H1 (cell line): ENCODE results near the gene PRADC1. TPM values are rescaled to one million over a fixed set of nuclear protein-coding genes. Genes with fewer than 3 reads are reported as not detected.

Source experiments
- CTCF ChIA-PET: fragments of 300-600 bp; sonication (Branson Sonifier 250); formaldehyde crosslinking; loops from one replicate; lab custom pipeline; 2021; ENCODE audit not compliant: partially characterized antibody; lab: Charles Lee
- POLR2A ChIA-PET: fragments of 300-600 bp; sonication (Branson Sonifier 250); formaldehyde crosslinking; loops from one replicate; lab custom pipeline; 2021; ENCODE audit warnings: inconsistent platforms; ENCODE audit not compliant: partially characterized antibody; lab: Charles Lee
- DNase-seq, 2 experiments: peaks; one replicate each; pipeline versions ENCODE4 v3.0.0 to v3.0.0-alpha.2; 2010 to 2022; ENCODE audit warnings: low spot score in 2 of 2, low read depth in 1 of 2, mixed read lengths in 1 of 2
- FAIRE-seq: peaks from 2 replicates; lab custom pipeline; 2011; peaks lifted over from hg19 to GRCh38; lab: Jason Lieb, UNC
- H2AFZ ChIP-seq: 2 replicates; pipeline ENCODE4 v1.8.1; 2012; ENCODE audit warnings: low read length, inconsistent platforms
- H2AK5ac ChIP-seq: 2 replicates; pipeline ENCODE4 v1.6.1; 2013; ENCODE audit warnings: low read depth, low read length
- H2BK120ac ChIP-seq: replicated peaks from 2 replicates; pipeline ENCODE3; 2013; ENCODE audit warnings: low read depth, low read length, inconsistent platforms
- H2BK12ac ChIP-seq: 2 replicates; pipeline ENCODE4 v1.6.1; 2013; ENCODE audit warnings: low read depth, low read length
- H2BK15ac ChIP-seq: 2 replicates; pipeline ENCODE4 v1.6.1; 2013; ENCODE audit warnings: low read length
- H2BK20ac ChIP-seq: 2 replicates; pipeline ENCODE4 v1.6.1; 2013; ENCODE audit warnings: low read length
- H2BK5ac ChIP-seq: 2 replicates; pipeline ENCODE4 v1.6.1; 2013; ENCODE audit warnings: low read depth, low read length
- H3K14ac ChIP-seq: 2 replicates; pipeline ENCODE4 v1.6.1; 2013; ENCODE audit warnings: inconsistent platforms; ENCODE audit not compliant: insufficient read length
- H3K18ac ChIP-seq: 2 replicates; pipeline ENCODE4 v1.6.1; 2013; ENCODE audit warnings: low read length; ENCODE audit errors: extremely low read depth
- H3K23ac ChIP-seq: 2 replicates; pipeline ENCODE4 v1.6.1; 2013; ENCODE audit warnings: inconsistent platforms; ENCODE audit not compliant: insufficient read length
- H3K23me2 ChIP-seq: 2 replicates; pipeline ENCODE4 v1.6.1; 2013; ENCODE audit warnings: low read depth, low read length
- H3K27ac ChIP-seq: 2 replicates; pipeline ENCODE4 v1.6.1; 2011; ENCODE audit warnings: low read depth, low read length, inconsistent platforms
- H3K27me3 ChIP-seq, 4 experiments: replicated peaks in 1 of 4; 1 replicate in 1 of 4; 2 replicates in 3 of 4; pipeline versions ENCODE4 v1.6.1 to v1.8.1; 2011 to 2013; ENCODE audit warnings: low read length in 3 of 4, mild to moderate bottlenecking in 3 of 4, inconsistent platforms in 2 of 4, mixed read lengths in 2 of 4, moderate library complexity in 1 of 4; ENCODE audit not compliant: control insufficient read depth in 3 of 4, insufficient read depth in 3 of 4; ENCODE audit errors: extremely low read depth in 1 of 4
- H3K36me3 ChIP-seq, 4 experiments: 2 replicates each; pipeline versions ENCODE4 v1.6.1 to v1.8.1; 2011 to 2013; ENCODE audit warnings: mild to moderate bottlenecking in 4 of 4, low read length in 3 of 4, moderate library complexity in 2 of 4, control low read depth in 1 of 4, inconsistent platforms in 1 of 4; ENCODE audit not compliant: insufficient read depth in 4 of 4, control insufficient read depth in 2 of 4
- H3K4ac ChIP-seq: replicated peaks from 2 replicates; pipeline ENCODE3; 2013; ENCODE audit warnings: low read length, low read depth, mixed read lengths, inconsistent platforms; ENCODE audit not compliant: insufficient read length
- H3K4me1 ChIP-seq, 4 experiments: replicated peaks in 1 of 4; 1 replicate in 1 of 4; 2 replicates in 3 of 4; pipeline versions ENCODE4 v1.6.1 to v1.8.1; 2011 to 2013; ENCODE audit warnings: low read length in 3 of 4, inconsistent platforms in 2 of 4, mixed read lengths in 1 of 4; ENCODE audit not compliant: insufficient read depth in 4 of 4, control insufficient read depth in 3 of 4
- H3K4me2 ChIP-seq, 2 experiments: 2 replicates each; pipeline versions ENCODE4 v1.6.1 to v1.8.1; 2011 to 2013; ENCODE audit warnings: low read depth in 2 of 2, low read length in 2 of 2, control low read depth in 1 of 2, inconsistent platforms in 1 of 2, mild to moderate bottlenecking in 1 of 2; ENCODE audit not compliant: insufficient read depth in 1 of 2
- H3K4me3 ChIP-seq, 4 experiments: fragments of 200-600, 300-600 bp in 1 of 4; sonication (generic), shearing (Covaris generic), sonication (Bioruptor Twin) in 1 of 4; 2 replicates each; pipeline versions ENCODE4 v1.5.1 to v1.8.1; 2011 to 2016; ENCODE audit warnings: low read length in 4 of 4, low read depth in 3 of 4, control low read depth in 2 of 4, inconsistent platforms in 2 of 4, mild to moderate bottlenecking in 2 of 4, mixed read lengths in 1 of 4, moderate library complexity in 1 of 4; ENCODE audit not compliant: insufficient read depth in 2 of 4; ENCODE audit errors: extremely low read depth in 1 of 4
- H3K56ac ChIP-seq: replicated peaks from 2 replicates; pipeline ENCODE3; 2013; ENCODE audit warnings: low read depth, mild to moderate bottlenecking, mixed read lengths, low read length, inconsistent platforms; ENCODE audit not compliant: insufficient read length
- H3K79me1 ChIP-seq: 2 replicates; pipeline ENCODE4 v1.6.1; 2013; ENCODE audit warnings: low read depth, low read length, control low read depth
- H3K79me2 ChIP-seq, 2 experiments: 2 replicates each; pipeline versions ENCODE4 v1.6.1 to v1.8.1; 2012 to 2013; ENCODE audit warnings: low read length in 2 of 2, mild to moderate bottlenecking in 2 of 2, inconsistent platforms in 1 of 2; ENCODE audit not compliant: insufficient read depth in 2 of 2, control insufficient read depth in 1 of 2
- H3K9ac ChIP-seq, 4 experiments: replicated peaks in 1 of 4; 1 replicate in 1 of 4; 2 replicates in 3 of 4; pipeline versions ENCODE4 v1.6.1 to v1.8.1; 2011 to 2013; ENCODE audit warnings: low read depth in 3 of 4, low read length in 3 of 4, control low read depth in 2 of 4, mild to moderate bottlenecking in 2 of 4, moderate library complexity in 2 of 4, inconsistent platforms in 1 of 4; ENCODE audit errors: extremely low read depth in 1 of 4
- H3K9me3 ChIP-seq, 2 experiments: 2 replicates each; pipeline versions ENCODE4 v1.6.1 to v1.8.1; 2012 to 2013; ENCODE audit warnings: mild to moderate bottlenecking in 2 of 2, moderate library complexity in 2 of 2, control low read depth in 1 of 2, inconsistent platforms in 1 of 2, low read depth in 1 of 2, low read length in 1 of 2, mixed read lengths in 1 of 2; ENCODE audit not compliant: insufficient read depth in 2 of 2
- H4K20me1 ChIP-seq, 2 experiments: replicated peaks in 1 of 2; 2 replicates each; pipeline versions ENCODE3 to v1.8.1; 2011 to 2013; ENCODE audit warnings: inconsistent platforms in 2 of 2, low read length in 2 of 2, mild to moderate bottlenecking in 1 of 2; ENCODE audit not compliant: insufficient read depth in 2 of 2, control insufficient read depth in 1 of 2
- H4K5ac ChIP-seq: 2 replicates; pipeline ENCODE4 v1.6.1; 2013; ENCODE audit warnings: low read length, low read depth, mixed read lengths, inconsistent platforms; ENCODE audit not compliant: insufficient read length
- H4K8ac ChIP-seq: 2 replicates; pipeline ENCODE4 v1.8.0; 2013; ENCODE audit warnings: mild to moderate bottlenecking, moderate library complexity, low read length, inconsistent platforms; ENCODE audit not compliant: insufficient read depth; ENCODE audit errors: extremely low read depth
- H4K91ac ChIP-seq: replicated peaks from 2 replicates; pipeline ENCODE3; 2013; ENCODE audit warnings: low read length, mixed read lengths, inconsistent platforms; ENCODE audit not compliant: insufficient read length
- CTCF ChIP-seq, 3 experiments: IDR thresholded peaks; 1 replicate in 2 of 3; 2 replicates in 1 of 3; pipeline versions ENCODE4 v1.5.1 to v1.6.1; 2011; ENCODE audit warnings: low read length in 3 of 3, mild to moderate bottlenecking in 3 of 3, inconsistent platforms in 2 of 3, low read depth in 1 of 3, moderate library complexity in 1 of 3; ENCODE audit not compliant: insufficient read depth in 1 of 3; ENCODE audit errors: control extremely low read depth in 1 of 3
- E2F6 ChIP-seq: IDR thresholded peaks from 2 replicates; pipeline ENCODE4 v1.6.1; 2012; ENCODE audit warnings: inconsistent platforms
- EGR1 ChIP-seq: IDR thresholded peaks from 2 replicates; pipeline ENCODE4 v1.6.1; 2011; ENCODE audit warnings: low read depth, low read length, borderline replicate concordance
- KDM5A ChIP-seq: fragments of 200-600 bp; IDR thresholded peaks from 2 replicates; pipeline ENCODE4 v1.7.1; 2012; ENCODE audit warnings: mild to moderate bottlenecking, low read length, inconsistent platforms, mixed read lengths
- MAX ChIP-seq: IDR thresholded peaks from 2 replicates; pipeline ENCODE4 v1.6.1; 2012; ENCODE audit warnings: inconsistent platforms
- RAD21 ChIP-seq, 2 experiments: IDR thresholded peaks in 1 of 2; conservative IDR thresholded peaks in 1 of 2; 2 replicates each; pipeline ENCODE4 v1.6.1; 2011; ENCODE audit warnings: low read depth in 2 of 2, low read length in 2 of 2, improper control_type of control experiment in 1 of 2, inconsistent platforms in 1 of 2, mild to moderate bottlenecking in 1 of 2, moderate library complexity in 1 of 2
- SAP30 ChIP-seq: fragments of 300-600 bp; sonication (generic); IDR thresholded peaks from 2 replicates; pipeline ENCODE4 v1.7.1; 2012; ENCODE audit warnings: low read length, moderate library complexity, mild to moderate bottlenecking, inconsistent platforms; ENCODE audit not compliant: insufficient read depth, insufficient replicate concordance
- SIRT6 ChIP-seq: IDR thresholded peaks from one replicate; pipeline ENCODE4 v1.7.1; 2012; ENCODE audit warnings: low read length, inconsistent platforms
- SP1 ChIP-seq: IDR thresholded peaks from 2 replicates; pipeline ENCODE4 v1.6.1; 2011; ENCODE audit warnings: low read depth, low read length
- TCF12 ChIP-seq: IDR thresholded peaks from 2 replicates; pipeline ENCODE4 v1.6.1; 2011; ENCODE audit warnings: low read depth, mild to moderate bottlenecking, low read length
- WGBS, 2 experiments: shearing (Covaris generic) in 1 of 2; methylation state at CpG; one replicate each; pipeline versions ENCODE4 v1.1.6 to v1.1.7; 2013 to 2015; ENCODE audit warnings: low lambda C conversion rate in 2 of 2, mixed read lengths in 2 of 2, inconsistent platforms in 1 of 2, low coverage in 1 of 2, missing lambda C conversion rate in 1 of 2; ENCODE audit not compliant: insufficient replicate concordance in 2 of 2, insufficient coverage in 1 of 2, insufficient read length in 1 of 2; ENCODE audit errors: extremely low coverage in 1 of 2, missing lambda C conversion rate in 1 of 2; 5-methylcytosine and 5-hydroxymethylcytosine counted together
- polyA plus RNA-seq, 7 experiments: library from polyadenylated mRNA; depleted of rRNA in 3 of 7; stranded (reverse) in 5 of 7; unstranded in 2 of 7; fragments of >200 nt in 5 of 7; fragments of 200-250 nt in 2 of 7; gene quantifications; 1 replicate in 5 of 7; 2 replicates in 1 of 7; 4 replicates in 1 of 7; pipeline versions ENCODE4 v1.2.1 to v1.2.3, GENCODE V29; 2011 to 2013; ENCODE audit warnings: missing spikeins in 2 of 7, mixed read lengths in 2 of 7
- total RNA-seq: library from RNA; stranded (reverse); fragmentation: NEBNext Ultra II Directional; extraction: Animal tissue kit (Norgen Biotek cat#: 25700); gene quantifications from 2 replicates; pipeline ENCODE4 v1.2.1, GENCODE V29; 2021

The PRADC1 gene
- total and polyA plus RNA-seq, 2 of the 8 experiments (the other 6 are each of a cell fraction or from before 2014, with no cell fraction given): 8.9 to 13.1 TPM

- Histone ChIP-seq H3K4me2 (no peak overlapping the region), H3K18ac (no peak overlapping the region), H3K56ac (no peak overlapping the region), H4K20me1 (peaks cover 0 to 3% of the 10 kb centered on the region in 2 experiments), H3K79me2 (no peaks in the 10 kb centered on the region), H2BK5ac (no peak overlapping the region), H3K9me3 (peaks cover 0 to 2% of the 10 kb centered on the region in 2 experiments; a peak in 1 of 4 replicates), H3K4ac (no peak overlapping the region), H3K23ac (no peak overlapping the region), H2BK12ac (no peak overlapping the region), H3K4me3 (no peak overlapping the region), H2BK120ac (no peak overlapping the region), H2AFZ (no peak overlapping the region), H3K9ac (no peak overlapping the region), H2BK20ac (no peak overlapping the region), H4K91ac (no peak overlapping the region), H3K14ac (no peak overlapping the region), H3K4me1 (peaks cover 0 to 9% (median 2%) of the 10 kb centered on the region in 4 experiments; a peak in 4 of 7 replicates), H2AK5ac (no peak overlapping the region), H3K79me1 (no peaks in the 10 kb centered on the region), H3K27me3 (peaks cover 0 to 5% (median 0%) of the 10 kb centered on the region in 4 experiments; a peak in 1 of 7 replicates), H3K27ac (no peak overlapping the region), H4K5ac (no peak overlapping the region), H4K8ac (no peak overlapping the region), H3K36me3 (no peaks in the 10 kb centered on the region), H3K23me2 (no peaks in the 10 kb centered on the region; the same call in 1 of the 2 replicates), H2BK15ac (no peak overlapping the region)
- ChIA-PET CTCF (interaction anchor here (0.5 to 3.1 kb wide), 7 partner anchors 10 to 247 kb away, joined by 3 to 23 read pairs (median 4); partner anchors contain the start of gene NOTO), POLR2A (interaction anchor here (0.8 kb wide), 1 partner anchor 43 kb away, joined by 3 read pairs; no protein-coding TSS in a partner anchor)
- FAIRE-seq (no peak), DNase-seq (no peak)
- 66% methylated on average over 2 of the region's 2 CpGs; no CpG with 5 or more reads in 1 of the 2 experiments for WGBS, 2 experiments
- TF ChIP-seq SAP30 (no peak), SIRT6 (no peak), E2F6 (no peak), SP1 (no peak), TCF12 (no peak), RAD21 (IDR thresholded peaks at IDR 0.05 in 1 of 2, conservative IDR thresholded peaks at IDR 0.05 in 1 of 2; ENCODE audit: low read depth in 2 of 2, low read length in 2 of 2) (no peak), KDM5A (no peak), EGR1 (no peak), CTCF (IDR thresholded peaks at IDR 0.05; ENCODE audit: control extremely low read depth in 1 of 3, insufficient read depth in 1 of 3, low read depth in 1 of 3, low read length in 3 of 3) (no peak), MAX (no peak)
Observed at GRCh38 chr2:73187549-73187948, 45.5 kb downstream of the PRADC1 start.
